Activated naive CD4-positive, alpha-beta T cell treated with anti-CD3 and anti-CD28 coated beads, Interleukin-2, amount 10 ng/mL, durations not matched to agents 7 days and 5 days (primary cell): Measurements from ENCODE around the gene MEGF6.
A peak's percentile ranks its signal among the peaks of the same experiment; 100 is the strongest.

ENCODE experiments used
- CTCF ChIA-PET: fragments of 350-600 bp; sonication (Branson Sonifier 250); formaldehyde crosslinking; loops from one replicate; lab custom pipeline; 2021; ENCODE audit warnings: antibody characterized with exemption; lab: Charles Lee
- DNase-seq: peaks from one replicate; pipeline ENCODE4 v3.0.0-alpha.2; 2020
- H3K27ac Mint-ChIP-seq: one replicate; pipeline ENCODE4 v1.8.0; 2021; ENCODE audit warnings: mild to moderate bottlenecking, moderate library complexity, mixed read lengths
- H3K27me3 Mint-ChIP-seq: one replicate; pipeline ENCODE4 v1.8.0; 2021; ENCODE audit warnings: mild to moderate bottlenecking, mixed read lengths
- H3K36me3 Mint-ChIP-seq: one replicate; pipeline ENCODE4 v1.8.0; 2021; ENCODE audit warnings: mixed read lengths
- H3K4me1 Mint-ChIP-seq: one replicate; pipeline ENCODE4 v1.8.0; 2021; ENCODE audit warnings: mixed read lengths
- H3K4me3 Mint-ChIP-seq: one replicate; pipeline ENCODE4 v1.8.0; 2021; ENCODE audit warnings: mild to moderate bottlenecking, moderate library complexity, mixed read lengths
- H3K9me3 Mint-ChIP-seq: one replicate; pipeline ENCODE4 v1.8.0; 2021; ENCODE audit warnings: mixed read lengths

MEGF6 gene

GRCh38 chr1:3530086-3530925 lies 81.0 kb downstream of the MEGF6 start:
- H3K4me1 Mint-ChIP-seq: peaks cover 18% of the 10 kb centered on the region
- no peaks in the 10 kb centered on the region for H3K36me3 Mint-ChIP-seq
- no peaks in the 10 kb centered on the region for H3K9me3 Mint-ChIP-seq
- DNase-seq: peak; percentile 53
- H3K4me3 Mint-ChIP-seq: peak overlapping the region; percentile 84
- peaks cover 3% of the 10 kb centered on the region for H3K27me3 Mint-ChIP-seq
- CTCF ChIA-PET: interaction anchor here (1.2 to 1.9 kb wide), 2 partner anchors 11 to 78 kb away, joined by 3 to 8 read pairs; no protein-coding TSS in a partner anchor
- peak overlapping the region; percentile 90 for H3K27ac Mint-ChIP-seq

GRCh38 chr1:3529099-3529729 lies 82.1 kb downstream of the MEGF6 start:
- DNase-seq: no peak
- Mint-ChIP-seq H3K27me3 (no peaks in the 10 kb centered on the region), H3K4me3 (peak overlapping the region; percentile 84), H3K9me3 (no peaks in the 10 kb centered on the region), H3K4me1 (peaks cover 23% of the 10 kb centered on the region), H3K36me3 (no peaks in the 10 kb centered on the region), H3K27ac (no peak overlapping the region)
- CTCF ChIA-PET: interaction anchor here (1.9 kb wide), 1 partner anchor 76 kb away, joined by 8 read pairs; no protein-coding TSS in a partner anchor

DNA sequence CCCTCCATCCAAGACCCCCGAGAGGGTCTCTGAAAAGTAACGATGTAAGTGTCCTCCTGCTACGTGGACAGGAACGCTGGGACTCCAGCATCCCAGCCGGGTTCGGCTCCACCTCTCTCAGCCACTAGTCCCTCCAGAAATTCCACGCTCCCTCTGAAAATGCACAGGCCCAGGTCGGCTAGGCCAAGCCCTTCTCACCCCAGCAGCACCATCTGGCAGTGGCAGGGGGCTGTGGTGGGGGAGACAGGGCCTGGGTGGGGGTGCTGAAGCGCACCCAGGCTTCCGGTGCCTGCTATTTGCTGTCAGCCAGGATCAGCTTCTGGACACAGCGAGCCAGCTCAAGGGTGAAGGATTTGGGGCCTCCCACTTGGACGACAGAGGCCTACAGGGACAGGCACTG lies 83.5 kb downstream of the MEGF6 start:
- CTCF ChIA-PET: no interaction called here
- DNase-seq: no peak
- Mint-ChIP-seq H3K27me3 (no peaks in the 10 kb centered on the region), H3K36me3 (no peaks in the 10 kb centered on the region), H3K4me1 (peaks cover 23% of the 10 kb centered on the region), H3K9me3 (no peaks in the 10 kb centered on the region), H3K4me3 (no peak overlapping the region), H3K27ac (no peak overlapping the region)

- Mint-ChIP-seq H3K4me3 (no peak overlapping the region), H3K36me3 (no peaks in the 10 kb centered on the region), H3K9me3 (no peaks in the 10 kb centered on the region), H3K27ac (no peak overlapping the region), H3K27me3 (no peaks in the 10 kb centered on the region), H3K4me1 (peaks cover 20% of the 10 kb centered on the region)
- no peak for DNase-seq
- CTCF ChIA-PET: no interaction called here
Measured at GRCh38 chr1:3525551-3526482, 85.5 kb downstream of the MEGF6 start.

DNA sequence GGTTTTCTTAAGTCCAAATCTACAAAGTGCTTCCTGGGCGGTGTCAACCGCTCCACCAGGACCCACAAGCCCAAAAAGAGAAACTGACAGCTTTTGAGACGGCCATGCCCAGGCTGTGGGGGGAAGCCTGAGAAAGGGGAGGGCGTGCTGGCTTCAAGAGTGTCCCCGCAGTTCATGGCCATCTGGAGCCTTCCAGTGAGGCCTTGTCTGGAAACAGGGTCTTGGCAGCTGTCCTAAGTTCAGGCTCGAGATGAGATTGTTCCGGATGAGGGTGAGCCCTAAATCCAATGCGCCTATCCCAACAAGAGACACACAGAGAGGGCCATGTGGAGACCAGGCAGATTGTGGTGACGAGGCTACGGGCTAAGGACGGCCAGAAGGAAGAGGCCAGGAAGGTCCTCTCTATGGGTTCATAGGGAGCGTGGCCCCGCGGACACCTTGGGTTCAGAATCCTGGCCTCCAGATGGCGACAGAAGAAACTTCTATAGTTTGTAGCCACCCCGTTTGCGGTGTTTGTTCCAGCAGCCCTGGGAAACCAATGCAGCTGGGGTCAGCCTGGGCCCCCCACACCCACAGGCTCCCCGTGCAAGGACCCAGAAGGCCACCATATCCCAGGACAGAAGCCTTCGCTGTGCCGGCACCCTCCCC lies 86.6 kb downstream of the MEGF6 start:
- no peak overlapping the region for H3K27ac Mint-ChIP-seq
- H3K4me3 Mint-ChIP-seq: no peak overlapping the region
- no peaks in the 10 kb centered on the region for H3K9me3 Mint-ChIP-seq
- H3K36me3 Mint-ChIP-seq: no peaks in the 10 kb centered on the region
- peaks cover 13% of the 10 kb centered on the region for H3K4me1 Mint-ChIP-seq
- CTCF ChIA-PET: no interaction called here
- no peak for DNase-seq
- H3K27me3 Mint-ChIP-seq: no peaks in the 10 kb centered on the region

GRCh38 chr1:3523980-3524379 lies 87.3 kb downstream of the MEGF6 start:
- Mint-ChIP-seq H3K9me3 (no peaks in the 10 kb centered on the region), H3K4me3 (no peak overlapping the region), H3K4me1 (peaks cover 7% of the 10 kb centered on the region), H3K27ac (no peak overlapping the region), H3K36me3 (no peaks in the 10 kb centered on the region), H3K27me3 (no peaks in the 10 kb centered on the region)
- DNase-seq: no peak
- CTCF ChIA-PET: no interaction called here

DNA sequence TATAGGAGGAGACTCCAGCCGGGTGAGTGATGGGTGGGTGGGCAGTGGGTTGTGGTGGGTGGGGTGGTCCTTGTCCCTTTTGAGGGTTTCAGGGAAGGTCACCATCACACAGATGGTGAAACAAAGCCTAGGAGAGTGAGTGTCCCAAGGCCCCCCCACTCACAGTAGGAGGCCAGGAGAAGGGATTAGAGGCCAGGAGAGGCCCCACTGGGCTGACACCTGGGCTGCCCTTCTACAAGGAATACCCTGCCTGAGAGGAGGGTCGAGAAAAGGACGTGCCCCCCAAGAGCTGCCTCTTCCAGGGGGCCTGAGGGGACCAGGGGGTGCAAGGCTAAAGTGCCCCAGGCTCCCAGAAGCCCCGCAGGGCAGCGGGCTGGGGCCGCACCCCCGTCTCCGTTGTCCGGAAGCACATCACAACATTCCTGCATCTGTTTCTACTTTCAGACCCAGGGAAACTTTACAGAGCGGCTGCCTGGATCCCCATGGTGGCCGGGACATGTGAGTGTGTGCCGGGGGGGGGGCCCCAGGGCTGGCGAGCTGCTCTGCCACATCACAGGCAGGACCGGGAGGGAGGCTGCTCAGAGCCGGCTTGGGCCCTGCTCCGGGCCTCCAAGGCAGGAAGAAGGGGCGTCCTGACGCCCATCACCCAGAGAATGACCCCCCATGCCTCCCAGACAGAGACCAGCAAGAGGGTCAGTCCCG lies 88.6 kb downstream of the MEGF6 start:
- CTCF ChIA-PET: no interaction called here
- Mint-ChIP-seq H3K27ac (no peak overlapping the region), H3K27me3 (no peaks in the 10 kb centered on the region), H3K36me3 (no peaks in the 10 kb centered on the region), H3K4me3 (no peak overlapping the region), H3K4me1 (peaks cover 4% of the 10 kb centered on the region), H3K9me3 (peaks cover under 1% of the 10 kb centered on the region)
- no peak for DNase-seq

- Mint-ChIP-seq H3K4me3 (no peak overlapping the region), H3K36me3 (no peaks in the 10 kb centered on the region), H3K4me1 (peaks cover 4% of the 10 kb centered on the region), H3K9me3 (peaks cover 1% of the 10 kb centered on the region), H3K27me3 (no peaks in the 10 kb centered on the region), H3K27ac (no peak overlapping the region)
- CTCF ChIA-PET: no interaction called here
- no peak for DNase-seq
Measured at GRCh38 chr1:3522112-3522511, 89.2 kb downstream of the MEGF6 start.

DNA sequence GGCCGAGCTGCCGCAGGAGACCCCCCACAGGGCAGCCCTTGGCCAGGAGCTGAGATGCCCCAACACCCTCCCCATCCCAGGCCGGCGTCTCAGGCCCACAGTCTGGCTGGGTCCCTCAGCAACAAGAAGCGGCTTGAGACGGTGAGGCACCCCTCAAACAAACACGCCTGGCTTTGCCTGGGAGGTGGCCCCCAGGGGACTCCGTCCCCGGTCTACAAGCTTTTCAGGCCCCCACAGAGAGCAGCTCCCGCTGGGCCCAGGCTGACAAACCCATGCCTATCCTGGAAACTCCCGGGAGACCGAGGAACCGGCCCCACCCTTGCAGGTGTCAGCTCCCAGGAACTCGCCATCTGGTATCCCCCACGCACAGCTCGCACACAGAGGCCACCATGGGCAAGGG lies 89.9 kb downstream of the MEGF6 start:
- H3K36me3 Mint-ChIP-seq: no peaks in the 10 kb centered on the region
- no peak overlapping the region for H3K27ac Mint-ChIP-seq
- no peak for DNase-seq
- no peaks in the 10 kb centered on the region for H3K27me3 Mint-ChIP-seq
- CTCF ChIA-PET: no interaction called here
- H3K9me3 Mint-ChIP-seq: peaks cover 1% of the 10 kb centered on the region
- H3K4me3 Mint-ChIP-seq: no peak overlapping the region
- H3K4me1 Mint-ChIP-seq: peaks cover 4% of the 10 kb centered on the region

DNA sequence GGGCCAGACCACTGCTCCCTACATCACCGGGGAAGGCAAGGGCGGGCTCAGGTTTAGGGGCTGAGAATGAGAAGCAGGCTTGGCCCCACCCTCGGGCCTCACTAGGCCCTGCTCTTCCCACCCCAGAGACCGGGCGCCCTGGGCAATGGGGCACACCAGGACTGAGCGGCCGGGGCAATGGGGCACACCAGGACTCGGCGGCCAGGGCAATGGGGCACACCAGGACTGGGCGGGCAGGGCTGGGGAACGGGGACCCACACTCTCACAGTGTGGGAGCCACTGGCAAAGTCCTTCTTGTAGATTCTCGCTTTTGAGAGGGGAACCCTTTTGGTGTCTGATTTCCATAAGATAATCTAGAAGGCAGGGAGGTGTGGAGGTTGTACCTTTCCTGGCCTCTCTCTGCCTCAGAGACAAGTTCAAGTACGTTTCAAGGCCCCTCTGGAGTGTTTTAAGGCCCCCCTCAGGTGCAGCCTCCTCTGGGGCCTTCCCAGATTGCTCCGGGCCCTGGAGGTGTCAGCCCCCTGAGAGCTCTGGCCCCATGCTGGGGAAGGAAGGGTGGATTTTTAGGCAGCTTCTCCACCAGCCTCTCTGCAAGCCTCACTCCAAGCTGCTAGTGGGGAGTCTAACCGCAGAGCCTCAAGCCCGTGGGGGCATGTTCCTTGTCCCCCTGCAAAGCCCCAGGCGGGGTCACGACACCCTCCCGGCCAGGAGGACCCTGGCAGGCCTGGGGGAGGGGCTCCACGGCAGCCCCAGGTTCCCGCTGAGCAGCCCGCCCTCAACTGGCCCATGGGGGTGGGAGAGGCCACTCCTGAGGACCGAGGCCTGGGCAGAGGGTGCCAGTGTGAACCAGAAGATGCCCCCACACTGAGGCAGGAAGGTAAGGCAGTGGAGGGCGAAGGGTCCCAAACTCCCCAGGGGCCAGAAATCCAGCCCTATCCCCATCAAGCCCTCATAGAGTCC lies 90.6 kb downstream of the MEGF6 start:
- H3K4me1 Mint-ChIP-seq: peaks cover 4% of the 10 kb centered on the region
- H3K36me3 Mint-ChIP-seq: no peaks in the 10 kb centered on the region
- H3K27ac Mint-ChIP-seq: no peak overlapping the region
- H3K4me3 Mint-ChIP-seq: no peak overlapping the region
- no peak for DNase-seq
- peaks cover 1% of the 10 kb centered on the region for H3K9me3 Mint-ChIP-seq
- H3K27me3 Mint-ChIP-seq: no peaks in the 10 kb centered on the region
- CTCF ChIA-PET: no interaction called here

- H3K9me3 Mint-ChIP-seq: peaks cover 1% of the 10 kb centered on the region
- H3K27ac Mint-ChIP-seq: no peak overlapping the region
- H3K36me3 Mint-ChIP-seq: no peaks in the 10 kb centered on the region
- no peak for DNase-seq
- H3K4me1 Mint-ChIP-seq: peaks cover 1% of the 10 kb centered on the region
- H3K27me3 Mint-ChIP-seq: no peaks in the 10 kb centered on the region
- CTCF ChIA-PET: interaction anchor here (1.0 kb wide), 1 partner anchor 23 kb away, joined by 3 read pairs; no protein-coding TSS in a partner anchor
- no peak overlapping the region for H3K4me3 Mint-ChIP-seq
Measured at GRCh38 chr1:3519301-3519885, 91.9 kb downstream of the MEGF6 start.

- Mint-ChIP-seq H3K27me3 (no peaks in the 10 kb centered on the region), H3K27ac (no peak overlapping the region), H3K9me3 (peaks cover 1% of the 10 kb centered on the region), H3K36me3 (no peaks in the 10 kb centered on the region), H3K4me3 (no peak overlapping the region), H3K4me1 (no peaks in the 10 kb centered on the region)
- DNase-seq: no peak
- CTCF ChIA-PET: interaction anchor here (0.8 to 1.0 kb wide), 2 partner anchors 24 to 103 kb away, joined by 3 read pairs; no protein-coding TSS in a partner anchor
Measured at GRCh38 chr1:3518756-3519155, 92.6 kb downstream of the MEGF6 start.
